T-helper 1 cell treated with Interleukin-12 subunit alpha and Interleukin-12 subunit beta and Interleukin-4 antibody, amounts not matched to agents 30 μg/mL and 1 μg/mL, for 36 hours (primary cell): Measurements from ENCODE around the gene PRKAG2.

Experiments
- H3K27ac Mint-ChIP-seq: one replicate; pipeline ENCODE4 v1.8.0; 2021; ENCODE audit warnings: mild to moderate bottlenecking, mixed read lengths
- H3K27me3 Mint-ChIP-seq: one replicate; pipeline ENCODE4 v1.8.0; 2021; ENCODE audit warnings: low read depth, mixed read lengths
- H3K36me3 Mint-ChIP-seq: one replicate; pipeline ENCODE4 v1.8.0; 2021; ENCODE audit warnings: low read depth, mixed read lengths
- H3K4me1 Mint-ChIP-seq: one replicate; pipeline ENCODE4 v1.8.0; 2021; ENCODE audit warnings: low read depth, mixed read lengths
- H3K4me3 Mint-ChIP-seq: one replicate; pipeline ENCODE4 v1.8.0; 2021; ENCODE audit warnings: mild to moderate bottlenecking, moderate library complexity, mixed read lengths
- H3K9me3 Mint-ChIP-seq: one replicate; pipeline ENCODE4 v1.8.0; 2021; ENCODE audit warnings: mixed read lengths

Gene PRKAG2

GRCh38 chr7:151735851-151736402, 141.0 kb downstream of the PRKAG2 start:
- Mint-ChIP-seq H3K4me3 (no peak overlapping the region), H3K9me3 (peaks cover 3% of the 10 kb centered on the region), H3K27ac (no peak overlapping the region), H3K4me1 (no peaks in the 10 kb centered on the region), H3K36me3 (no peaks in the 10 kb centered on the region), H3K27me3 (peaks cover 3% of the 10 kb centered on the region)

GRCh38 chr7:151735186-151735850, 141.6 kb downstream of the PRKAG2 start:
- Mint-ChIP-seq H3K9me3 (peaks cover 1% of the 10 kb centered on the region), H3K36me3 (no peaks in the 10 kb centered on the region), H3K27me3 (peaks cover under 1% of the 10 kb centered on the region), H3K4me1 (no peaks in the 10 kb centered on the region), H3K27ac (no peak overlapping the region), H3K4me3 (no peak overlapping the region)

DNA sequence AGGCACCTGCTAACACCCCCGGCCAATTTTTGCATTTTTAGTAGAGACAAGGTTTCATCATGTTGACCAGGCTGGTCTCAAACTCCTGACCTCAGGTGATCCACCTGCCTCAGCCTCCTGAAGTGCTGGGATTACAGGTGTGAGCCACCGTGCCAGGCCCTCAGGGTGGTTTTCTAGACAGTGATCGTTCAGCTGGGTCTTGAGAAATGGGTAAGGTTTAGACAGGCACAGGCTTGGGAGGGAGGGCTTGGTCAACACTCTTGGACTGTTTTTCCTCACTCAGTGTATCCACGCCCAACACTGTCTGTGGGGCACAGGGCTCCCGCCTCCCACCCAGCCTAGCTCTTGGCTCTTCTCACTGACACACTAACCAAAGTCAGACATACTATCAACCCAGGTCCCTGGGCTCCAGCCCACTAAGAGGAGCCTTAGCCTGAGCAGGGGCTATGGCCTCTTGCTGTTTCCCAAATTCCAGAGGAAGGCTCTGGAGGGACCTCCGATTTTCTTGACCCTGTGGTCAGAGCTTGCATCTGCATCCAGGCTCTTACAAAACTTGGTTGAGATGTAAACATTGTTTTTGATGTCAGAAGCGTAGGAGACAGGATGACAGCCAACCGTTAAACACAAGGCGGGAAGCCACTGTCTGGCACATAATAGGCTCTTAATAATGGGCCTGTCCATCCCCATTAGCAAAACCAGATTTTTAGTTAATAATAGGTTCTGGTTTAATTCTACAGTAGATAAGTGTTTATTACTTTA, 143.9 kb downstream of the PRKAG2 start:
- Mint-ChIP-seq H3K27me3 (no peaks in the 10 kb centered on the region), H3K27ac (no peak overlapping the region), H3K4me3 (no peak overlapping the region), H3K36me3 (no peaks in the 10 kb centered on the region), H3K4me1 (no peaks in the 10 kb centered on the region), H3K9me3 (no peaks in the 10 kb centered on the region)

DNA sequence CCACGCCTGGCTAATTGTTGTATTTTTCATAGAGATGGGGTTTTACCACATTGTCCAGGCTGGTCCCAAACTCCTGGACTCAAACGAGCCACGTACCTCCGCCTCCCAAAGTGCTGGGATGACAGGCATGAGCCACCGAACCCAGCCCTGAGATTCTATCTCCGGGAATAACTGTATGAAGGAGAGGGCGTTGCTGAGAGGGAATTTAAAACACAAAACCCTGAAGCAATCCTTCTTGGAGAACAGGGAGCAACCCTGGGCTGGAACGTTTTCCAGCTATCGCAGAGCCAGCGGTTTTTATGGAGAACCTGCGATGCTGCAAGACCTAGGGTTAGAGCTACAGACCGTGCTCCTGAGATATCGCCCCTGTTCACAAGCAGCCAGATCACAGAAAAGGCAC, 144.6 kb downstream of the PRKAG2 start:
- no peaks in the 10 kb centered on the region for H3K36me3 Mint-ChIP-seq
- no peaks in the 10 kb centered on the region for H3K9me3 Mint-ChIP-seq
- H3K4me3 Mint-ChIP-seq, result no peak overlapping the region
- H3K27me3 Mint-ChIP-seq, result no peaks in the 10 kb centered on the region
- H3K27ac Mint-ChIP-seq, result no peak overlapping the region
- H3K4me1 Mint-ChIP-seq, result no peaks in the 10 kb centered on the region

DNA sequence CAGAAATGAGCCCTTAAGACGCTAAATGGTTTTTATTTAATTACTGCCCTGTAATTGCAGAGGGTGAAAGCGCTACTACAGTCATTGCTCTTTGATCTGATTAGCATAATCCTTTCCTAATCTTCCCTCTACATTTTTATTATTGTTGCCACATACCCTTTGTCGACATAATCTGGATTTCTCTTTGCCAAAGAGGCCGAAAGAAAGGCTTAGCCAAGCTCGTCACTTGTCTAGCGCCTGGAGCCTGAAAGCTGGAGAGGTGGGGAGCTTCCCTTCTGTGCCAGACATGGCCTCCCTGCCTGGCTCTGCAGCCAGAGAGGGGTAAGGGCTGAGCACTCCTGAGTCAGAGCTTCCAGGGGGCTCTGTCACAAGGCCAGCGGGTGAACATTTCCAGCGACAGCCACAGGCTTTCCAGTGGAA, 145.9 kb downstream of the PRKAG2 start:
- Mint-ChIP-seq H3K27me3 (no peaks in the 10 kb centered on the region), H3K4me3 (no peak overlapping the region), H3K9me3 (no peaks in the 10 kb centered on the region), H3K27ac (no peak overlapping the region), H3K4me1 (no peaks in the 10 kb centered on the region), H3K36me3 (no peaks in the 10 kb centered on the region)

- Mint-ChIP-seq H3K27me3 (no peaks in the 10 kb centered on the region), H3K4me3 (no peak overlapping the region), H3K36me3 (no peaks in the 10 kb centered on the region), H3K27ac (no peak overlapping the region), H3K9me3 (no peaks in the 10 kb centered on the region), H3K4me1 (no peaks in the 10 kb centered on the region)
These were observed 146.3 kb downstream of the PRKAG2 start for GRCh38 chr7:151730591-151730990.

DNA sequence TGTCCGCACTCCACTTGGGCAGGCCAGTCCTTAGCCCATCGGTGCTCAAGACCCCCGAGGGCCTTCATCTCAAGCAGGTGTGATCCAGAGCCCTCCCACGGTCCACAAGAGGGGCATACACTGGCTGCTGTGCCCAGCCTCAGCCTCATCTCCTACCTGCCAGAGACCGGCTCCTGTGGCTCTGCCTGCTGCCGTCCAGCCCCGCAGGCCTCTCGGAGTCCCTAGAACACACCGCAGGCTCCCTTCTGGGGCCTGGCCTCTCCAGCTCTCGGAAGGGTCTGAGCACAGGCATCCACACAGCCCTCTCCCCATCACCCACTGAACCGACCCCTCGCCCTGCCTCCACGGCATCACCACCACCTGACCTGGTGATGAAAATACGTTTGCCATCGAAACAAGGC, 147.4 kb downstream of the PRKAG2 start:
- Mint-ChIP-seq H3K36me3 (no peaks in the 10 kb centered on the region), H3K4me3 (no peak overlapping the region), H3K9me3 (no peaks in the 10 kb centered on the region), H3K27me3 (no peaks in the 10 kb centered on the region), H3K4me1 (no peaks in the 10 kb centered on the region), H3K27ac (no peak overlapping the region)

GRCh38 chr7:151728746-151729145, 148.2 kb downstream of the PRKAG2 start:
- Mint-ChIP-seq H3K4me3 (no peak overlapping the region), H3K36me3 (no peaks in the 10 kb centered on the region), H3K27ac (no peak overlapping the region), H3K4me1 (no peaks in the 10 kb centered on the region), H3K27me3 (no peaks in the 10 kb centered on the region), H3K9me3 (no peaks in the 10 kb centered on the region)

GRCh38 chr7:151728286-151728660, 148.6 kb downstream of the PRKAG2 start:
- Mint-ChIP-seq H3K4me1 (no peaks in the 10 kb centered on the region), H3K9me3 (no peaks in the 10 kb centered on the region), H3K36me3 (no peaks in the 10 kb centered on the region), H3K27ac (no peak overlapping the region), H3K27me3 (no peaks in the 10 kb centered on the region), H3K4me3 (no peak overlapping the region)

DNA sequence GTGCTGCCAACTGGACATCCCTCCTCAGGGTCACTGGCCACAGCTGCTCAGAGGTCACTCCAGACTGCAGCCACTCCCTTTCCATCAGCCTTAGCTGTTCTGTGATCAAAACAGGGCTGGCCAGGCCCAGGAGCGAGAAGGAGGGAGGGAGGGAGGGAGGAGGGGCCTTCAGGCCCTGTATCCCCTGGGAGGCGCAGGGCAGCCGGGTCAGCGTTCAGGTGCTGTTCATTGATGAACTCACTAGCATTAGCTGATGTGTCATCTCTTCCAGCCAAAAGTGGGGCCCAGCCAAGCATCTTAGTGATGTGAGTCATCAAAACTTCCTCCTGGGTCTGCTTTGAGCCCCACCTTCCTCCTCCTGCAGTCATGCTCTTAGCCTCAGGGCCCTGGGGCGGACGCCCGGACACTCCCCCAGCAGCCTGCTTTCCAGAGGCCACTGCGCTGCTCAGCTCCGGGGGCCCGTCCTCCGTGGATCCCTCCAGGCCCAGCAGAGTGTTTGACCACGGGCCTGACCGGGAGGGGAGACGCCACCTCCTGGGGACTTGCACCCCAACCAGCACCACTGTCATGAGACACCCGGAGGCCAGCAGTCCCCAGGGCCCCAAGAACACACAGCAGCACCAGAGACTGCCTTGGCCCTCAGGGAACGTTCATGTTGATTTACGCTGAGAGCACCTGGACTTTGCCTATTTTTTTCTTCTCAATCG, 149.2 kb downstream of the PRKAG2 start:
- Mint-ChIP-seq H3K27ac (no peak overlapping the region), H3K9me3 (no peaks in the 10 kb centered on the region), H3K4me1 (no peaks in the 10 kb centered on the region), H3K4me3 (no peak overlapping the region), H3K27me3 (no peaks in the 10 kb centered on the region), H3K36me3 (no peaks in the 10 kb centered on the region)

DNA sequence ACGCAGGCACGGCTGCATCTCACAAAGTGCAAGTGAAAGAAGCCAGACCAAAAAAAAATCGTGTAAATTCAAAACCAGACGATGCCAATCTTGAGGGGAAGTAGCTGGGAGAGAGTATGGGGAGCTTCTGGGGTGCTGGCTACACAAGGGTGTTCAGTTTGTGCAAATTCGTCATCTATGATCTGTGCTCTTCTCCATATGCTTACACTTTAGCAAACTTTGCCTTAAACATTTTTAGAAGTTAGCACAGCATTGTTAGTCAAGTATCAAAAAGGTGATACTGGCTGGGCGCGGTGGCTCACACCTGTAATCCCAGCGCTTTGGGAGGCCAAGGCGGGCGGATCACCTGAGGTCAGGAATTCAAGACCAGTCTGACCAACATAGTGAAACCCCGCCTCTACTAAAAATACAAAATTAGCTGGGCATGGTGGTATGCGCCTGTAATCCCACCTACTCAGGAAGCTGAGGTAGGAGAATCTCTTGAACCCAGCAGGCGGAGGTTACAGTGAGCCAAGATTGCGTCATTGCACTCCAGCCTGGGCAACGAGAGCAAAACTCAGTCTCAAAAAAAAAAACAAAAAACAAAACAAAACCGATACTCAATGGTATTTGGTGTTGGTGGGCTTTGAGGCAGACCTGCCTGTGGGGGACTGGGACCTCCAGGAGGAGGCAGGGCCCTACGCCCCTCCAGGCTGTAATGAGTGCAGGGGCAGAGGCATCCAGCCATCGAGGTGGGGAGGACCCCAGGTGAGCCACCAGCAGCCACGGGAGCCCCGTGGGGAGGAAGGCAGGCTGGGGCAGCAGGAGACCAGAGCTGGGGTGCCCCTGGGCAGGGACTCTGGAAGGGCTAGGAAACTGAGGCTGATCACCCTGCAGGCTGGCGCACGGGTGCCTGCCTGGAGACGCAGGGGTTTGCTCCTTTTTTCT, 150.0 kb downstream of the PRKAG2 start:
- Mint-ChIP-seq H3K27me3 (no peaks in the 10 kb centered on the region), H3K36me3 (no peaks in the 10 kb centered on the region), H3K9me3 (no peaks in the 10 kb centered on the region), H3K27ac (no peak overlapping the region), H3K4me3 (no peak overlapping the region), H3K4me1 (no peaks in the 10 kb centered on the region)

DNA sequence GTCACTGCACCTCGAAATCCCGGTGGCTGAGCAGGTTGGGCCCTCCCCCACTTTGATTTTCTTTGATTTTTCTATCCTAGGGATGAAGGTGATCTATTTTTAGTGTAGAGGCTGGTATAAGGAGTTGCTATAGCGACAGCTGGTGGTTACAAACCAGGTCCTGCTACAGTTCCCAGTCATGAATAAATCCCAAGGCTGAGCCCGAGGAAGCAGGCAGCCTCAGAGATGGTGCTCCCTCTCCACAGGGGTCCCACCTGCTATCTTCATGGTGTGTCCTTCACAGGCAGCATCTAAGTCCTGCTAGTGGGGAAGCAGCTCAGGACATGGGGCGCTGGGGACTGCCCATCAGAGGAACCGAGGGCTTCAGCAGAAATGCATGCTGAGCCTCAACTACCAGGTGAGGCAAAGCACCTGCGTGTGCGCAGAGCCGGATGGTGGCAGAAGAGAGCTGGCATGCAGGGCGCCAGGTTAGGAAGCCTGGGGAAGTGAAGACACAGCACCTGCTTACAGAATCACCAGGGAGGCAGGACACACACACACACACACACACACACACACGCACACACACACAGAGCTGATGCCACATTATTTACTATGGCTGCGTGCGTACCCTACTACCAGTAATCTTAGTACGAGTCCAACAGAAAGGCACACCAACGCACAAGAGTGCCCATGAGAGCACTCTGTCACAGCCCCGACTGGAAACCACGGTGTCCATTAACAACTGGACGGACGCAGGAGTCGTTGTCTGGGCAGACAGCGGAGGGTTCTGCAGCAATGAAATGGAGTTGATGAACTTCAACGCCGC, 150.9 kb downstream of the PRKAG2 start:
- Mint-ChIP-seq H3K27ac (no peak overlapping the region), H3K27me3 (no peaks in the 10 kb centered on the region), H3K9me3 (no peaks in the 10 kb centered on the region), H3K36me3 (no peaks in the 10 kb centered on the region), H3K4me3 (no peak overlapping the region), H3K4me1 (no peaks in the 10 kb centered on the region)

- Mint-ChIP-seq H3K36me3 (no peaks in the 10 kb centered on the region), H3K4me3 (no peak overlapping the region), H3K27ac (no peak overlapping the region), H3K9me3 (no peaks in the 10 kb centered on the region), H3K27me3 (no peaks in the 10 kb centered on the region), H3K4me1 (no peaks in the 10 kb centered on the region)
These were observed 151.9 kb downstream of the PRKAG2 start for GRCh38 chr7:151724920-151725584.
